ENCODE measurements around the gene ZNF892.
A peak's percentile ranks its signal among the peaks of the same experiment; 100 is the strongest.

Gene ZNF892

GRCh38 chr2:95207111-95207961 is at the start of gene ZNF892:
Gene ZNF892, plus strand, starts transcription at chr2:95207521. Its CDS starts 295 bp downstream, at chr2:95207816.
- in situ Hi-C loops (cut with MboI; ENCODE audit: low sequenced_read_pairs, unreplicated experiment) = no loop called here
- TF ChIP-seq, protein P1, sequence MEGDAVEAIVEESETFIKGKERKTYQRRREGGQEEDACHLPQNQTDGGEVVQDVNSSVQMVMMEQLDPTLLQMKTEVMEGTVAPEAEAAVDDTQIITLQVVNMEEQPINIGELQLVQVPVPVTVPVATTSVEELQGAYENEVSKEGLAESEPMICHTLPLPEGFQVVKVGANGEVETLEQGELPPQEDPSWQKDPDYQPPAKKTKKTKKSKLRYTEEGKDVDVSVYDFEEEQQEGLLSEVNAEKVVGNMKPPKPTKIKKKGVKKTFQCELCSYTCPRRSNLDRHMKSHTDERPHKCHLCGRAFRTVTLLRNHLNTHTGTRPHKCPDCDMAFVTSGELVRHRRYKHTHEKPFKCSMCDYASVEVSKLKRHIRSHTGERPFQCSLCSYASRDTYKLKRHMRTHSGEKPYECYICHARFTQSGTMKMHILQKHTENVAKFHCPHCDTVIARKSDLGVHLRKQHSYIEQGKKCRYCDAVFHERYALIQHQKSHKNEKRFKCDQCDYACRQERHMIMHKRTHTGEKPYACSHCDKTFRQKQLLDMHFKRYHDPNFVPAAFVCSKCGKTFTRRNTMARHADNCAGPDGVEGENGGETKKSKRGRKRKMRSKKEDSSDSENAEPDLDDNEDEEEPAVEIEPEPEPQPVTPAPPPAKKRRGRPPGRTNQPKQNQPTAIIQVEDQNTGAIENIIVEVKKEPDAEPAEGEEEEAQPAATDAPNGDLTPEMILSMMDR (IDR thresholded peaks at IDR 0.05; ENCODE audit: borderline replicate concordance, control extremely low read depth, extremely low read depth, insufficient read depth, missing control alignments) = peak; percentile 75
- DNase-seq (ENCODE audit: low spot score) = peak; percentile 96

GRCh38 chr2:95158441-95158840 is 48.9 kb upstream of the ZNF892 start:
- in situ Hi-C loops (cut with MboI; ENCODE audit: low sequenced_read_pairs, unreplicated experiment) = no loop called here
- no peak for DNase-seq (ENCODE audit: low spot score)
- TF ChIP-seq, protein P1 (IDR thresholded peaks at IDR 0.05; ENCODE audit: borderline replicate concordance, control extremely low read depth, extremely low read depth, insufficient read depth, missing control alignments) = no peak

GRCh38 chr2:95158891-95159619 is 48.3 kb upstream of the ZNF892 start:
- TF ChIP-seq, protein P1 (IDR thresholded peaks at IDR 0.05; ENCODE audit: borderline replicate concordance, control extremely low read depth, extremely low read depth, insufficient read depth, missing control alignments) = no peak
- in situ Hi-C loops (cut with MboI; ENCODE audit: low sequenced_read_pairs, unreplicated experiment) = no loop called here
- peak; percentile 71 for DNase-seq (ENCODE audit: low spot score)

DNA sequence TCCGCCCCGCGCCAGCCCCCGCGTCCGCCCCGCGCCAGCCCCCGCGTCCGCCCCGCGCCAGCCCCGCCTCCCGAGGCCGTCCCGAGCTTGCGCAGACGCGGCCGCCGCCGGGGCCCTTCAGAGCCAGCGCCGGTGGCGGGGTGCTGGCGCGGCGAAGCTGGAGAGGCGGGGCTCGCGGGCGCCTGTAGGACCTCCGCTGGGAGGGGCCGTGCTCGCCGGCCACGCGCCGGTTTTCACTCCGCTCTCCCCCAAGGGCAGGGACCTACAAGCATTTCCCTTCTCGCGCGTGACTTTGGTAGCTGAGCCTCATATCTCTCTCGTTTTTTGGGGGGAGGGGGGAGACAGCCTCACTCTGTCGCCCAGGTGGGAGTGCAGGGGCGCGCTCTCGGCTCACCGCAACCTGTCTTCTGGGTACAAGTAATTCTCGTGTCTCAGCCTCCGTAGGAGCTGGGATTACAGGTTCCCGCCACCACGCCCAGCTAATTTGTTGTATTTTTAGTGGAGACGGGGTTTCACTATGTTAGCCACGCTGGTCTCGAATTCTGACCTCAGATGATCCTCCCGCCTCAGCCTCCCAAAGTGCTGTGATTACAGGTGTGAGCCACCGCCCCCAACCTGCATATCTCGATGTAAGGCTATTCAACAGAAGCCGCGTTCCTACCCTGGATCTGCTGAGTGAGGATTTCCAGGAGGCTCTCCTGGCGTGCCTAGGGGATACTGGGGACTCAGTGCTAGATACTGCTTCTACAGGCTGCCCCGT is 47.5 kb upstream of the ZNF892 start, which contains the start of gene ZNF514:
TSS of gene ZNF514 (minus strand) at position 159 of the 760 bp plus-strand sequence. CDS start 6,595 bp downstream, outside the sequence.
- in situ Hi-C loops (cut with MboI; ENCODE audit: low sequenced_read_pairs, unreplicated experiment) = no loop called here
- TF ChIP-seq, protein P1 (IDR thresholded peaks at IDR 0.05; ENCODE audit: borderline replicate concordance, control extremely low read depth, extremely low read depth, insufficient read depth, missing control alignments) = no peak
- peak; percentile 89 for DNase-seq (ENCODE audit: low spot score)

DNA sequence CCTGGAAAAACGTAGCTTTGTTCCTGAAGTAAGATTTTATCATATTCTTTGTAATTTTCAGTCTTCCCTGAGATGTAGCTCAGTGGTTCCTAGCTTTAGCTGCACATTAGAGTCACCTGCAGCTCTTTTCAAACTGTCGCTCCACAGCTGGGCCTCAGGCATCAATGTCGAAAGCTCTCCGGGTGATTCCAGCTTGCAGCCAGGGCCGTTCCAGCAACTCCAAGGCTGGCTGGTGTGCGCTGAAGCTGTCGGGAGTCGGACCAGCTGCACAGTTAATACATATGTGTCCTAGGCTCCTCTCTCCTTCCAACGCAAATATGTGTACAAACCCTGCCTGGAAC is 42.3 kb upstream of the ZNF892 start:
- in situ Hi-C loops (cut with MboI; ENCODE audit: low sequenced_read_pairs, unreplicated experiment) = no loop called here
- no peak for DNase-seq (ENCODE audit: low spot score)
- TF ChIP-seq, protein P1 (IDR thresholded peaks at IDR 0.05; ENCODE audit: borderline replicate concordance, control extremely low read depth, extremely low read depth, insufficient read depth, missing control alignments) = no peak

All from GM13976 (cell line).